T follicular helper cell (primary cell): ENCODE results near the gene MLLT3.

Experiments used
- DNase-seq: peaks from one replicate; pipeline ENCODE4 v3.0.0-alpha.2; 2020; ENCODE audit warnings: low read depth

The MLLT3 gene

DNA sequence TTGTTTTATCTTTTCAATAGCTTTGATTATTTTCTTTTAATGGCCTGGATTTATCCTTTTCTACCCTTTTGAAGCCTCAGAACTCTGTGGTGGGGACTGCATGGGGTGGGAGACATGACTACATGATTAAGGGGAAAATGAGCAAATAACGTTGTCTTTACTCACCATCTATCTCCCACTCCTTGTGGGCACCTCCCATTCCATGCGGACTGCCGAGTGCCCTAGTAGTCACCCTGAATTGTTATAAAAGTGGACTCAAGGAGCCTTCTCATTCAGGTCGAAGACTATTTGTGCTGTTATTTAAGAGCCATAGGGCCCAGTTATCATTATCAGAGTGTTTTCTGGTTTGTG is 281.8 kb downstream of the MLLT3 start:
- DNase-seq: no peak

DNA sequence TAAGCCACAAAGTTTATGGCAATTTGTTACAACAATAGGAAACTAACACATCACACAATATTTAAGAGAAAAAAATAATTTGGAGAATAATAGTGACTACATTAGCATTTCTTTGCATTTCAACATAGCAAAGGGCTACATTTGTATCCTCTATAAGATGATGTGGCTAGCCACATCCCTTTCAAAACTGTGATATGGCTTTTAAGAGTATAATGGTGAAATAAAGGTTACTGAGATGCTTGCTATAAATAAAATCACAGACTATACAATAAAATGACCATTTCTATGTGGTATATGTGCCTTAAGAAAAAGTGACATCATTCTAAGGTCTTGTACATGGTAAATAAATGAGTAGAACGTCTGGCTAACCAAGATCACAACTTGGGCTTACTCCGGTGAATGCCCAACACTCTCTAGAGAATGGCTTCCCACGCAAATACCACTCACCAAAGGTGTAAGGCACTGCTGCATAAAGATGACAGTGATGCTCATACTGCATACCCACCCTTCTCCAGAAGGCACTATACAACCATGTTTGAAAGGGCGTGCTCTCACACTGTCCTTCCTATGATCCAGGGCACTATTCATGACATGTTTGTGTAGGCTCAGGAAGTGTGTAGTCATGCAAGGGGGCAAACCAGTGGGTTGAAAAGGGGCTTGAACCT is 286.5 kb downstream of the MLLT3 start:
- DNase-seq: no peak

DNA sequence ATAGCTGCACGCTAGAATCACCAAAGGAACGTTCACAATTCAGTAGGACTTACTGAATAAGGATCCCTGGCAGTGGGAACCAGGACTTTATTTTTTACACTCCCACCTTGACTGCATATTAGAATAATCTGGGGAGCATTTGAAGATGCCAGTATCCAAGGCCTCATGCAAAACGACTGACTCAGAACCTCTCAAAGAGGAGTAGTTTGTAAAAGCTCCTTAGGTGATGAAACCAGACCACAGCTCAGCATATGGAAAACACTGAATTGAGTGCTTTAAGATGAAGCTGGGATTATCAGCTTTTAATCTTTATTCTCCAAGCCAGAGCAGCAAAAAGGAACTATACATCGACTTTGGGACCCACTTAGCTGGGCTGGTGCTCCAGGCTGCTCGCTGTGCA is 288.3 kb downstream of the MLLT3 start:
- DNase-seq: no peak

DNA sequence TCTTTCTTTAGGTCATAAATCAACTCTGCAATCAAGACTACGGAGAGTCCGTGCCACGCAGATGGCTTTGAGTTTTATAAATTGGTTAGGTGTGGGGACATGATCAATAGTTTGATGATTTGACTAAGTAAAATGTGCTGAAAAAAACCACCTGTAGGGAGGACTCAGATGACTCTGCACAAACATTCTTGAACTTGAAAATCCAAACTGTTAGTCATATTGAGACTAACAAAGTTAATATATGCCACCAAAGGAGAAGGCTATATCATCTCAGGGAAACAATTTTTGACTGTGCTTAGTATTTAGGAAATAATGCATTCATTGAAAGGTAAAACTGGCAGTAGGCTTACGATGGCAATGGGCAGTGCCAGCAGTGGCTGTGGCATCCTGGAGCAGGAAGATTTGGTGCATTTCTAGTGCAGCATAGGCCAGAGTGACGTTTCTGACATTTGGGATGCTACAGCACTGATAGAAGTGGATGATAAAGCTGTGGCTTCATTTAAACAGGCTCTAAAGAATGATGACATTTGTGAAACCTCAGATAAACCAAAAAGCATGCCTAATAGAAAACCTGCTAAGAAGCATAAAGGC is 291.1 kb downstream of the MLLT3 start:
- no peak for DNase-seq

DNA sequence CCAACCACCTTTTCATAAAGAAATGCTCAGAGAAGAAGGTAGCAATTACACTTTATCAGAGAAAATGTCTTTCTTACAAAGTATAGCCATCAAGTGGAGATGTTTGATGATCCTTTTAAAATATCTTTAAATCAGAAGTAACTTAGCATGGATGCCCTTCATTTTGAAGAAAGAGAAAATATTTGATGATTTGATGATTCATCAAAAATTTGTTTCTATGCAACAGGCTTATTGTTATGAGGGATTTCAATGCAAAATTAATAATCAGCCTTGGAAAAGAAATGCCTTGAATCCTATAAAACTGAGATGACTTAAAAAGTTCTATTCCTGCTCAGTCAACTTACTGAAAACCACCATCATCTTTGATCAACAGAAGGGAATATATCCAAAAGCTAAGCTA is 291.6 kb downstream of the MLLT3 start:
- DNase-seq: no peak

DNA sequence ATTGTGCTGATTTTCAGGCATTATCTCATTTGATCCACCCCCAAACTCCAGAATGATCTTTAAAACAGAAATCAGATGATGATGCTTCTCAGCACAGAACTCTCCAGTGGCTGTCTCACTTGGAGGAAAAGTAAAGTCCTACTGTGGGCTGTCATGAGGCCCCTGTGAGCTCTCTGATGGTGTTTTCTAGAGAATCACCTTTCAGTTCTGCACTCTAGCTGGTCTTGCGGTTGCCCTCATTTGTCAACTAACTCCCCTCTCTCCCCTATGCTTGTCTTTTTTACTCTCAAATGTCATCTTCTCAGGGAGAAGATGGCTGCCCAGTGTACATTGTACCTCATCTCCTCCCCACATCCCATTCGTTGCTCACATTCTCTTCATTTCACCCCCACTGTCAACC is 295.8 kb downstream of the MLLT3 start:
- DNase-seq: no peak

DNA sequence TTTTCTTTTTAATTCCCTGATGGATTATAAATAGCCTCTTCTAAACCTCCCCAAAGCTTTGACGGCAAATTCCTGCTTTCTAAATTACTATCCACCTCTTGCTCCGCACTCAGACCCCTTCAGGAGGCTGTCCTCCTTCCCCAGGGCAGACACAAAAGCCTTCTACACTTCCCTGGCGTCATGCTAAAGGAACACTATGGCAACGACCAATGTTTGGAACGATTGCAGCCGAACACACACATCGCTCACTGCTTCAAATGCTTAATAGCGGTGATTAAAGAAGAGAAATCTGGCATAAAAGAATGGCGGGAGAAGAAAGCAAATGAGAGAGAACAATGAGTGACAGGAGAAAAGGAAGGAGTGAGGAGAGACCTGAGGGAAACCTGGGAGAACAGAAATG is 297.3 kb downstream of the MLLT3 start:
- DNase-seq: no peak

DNA sequence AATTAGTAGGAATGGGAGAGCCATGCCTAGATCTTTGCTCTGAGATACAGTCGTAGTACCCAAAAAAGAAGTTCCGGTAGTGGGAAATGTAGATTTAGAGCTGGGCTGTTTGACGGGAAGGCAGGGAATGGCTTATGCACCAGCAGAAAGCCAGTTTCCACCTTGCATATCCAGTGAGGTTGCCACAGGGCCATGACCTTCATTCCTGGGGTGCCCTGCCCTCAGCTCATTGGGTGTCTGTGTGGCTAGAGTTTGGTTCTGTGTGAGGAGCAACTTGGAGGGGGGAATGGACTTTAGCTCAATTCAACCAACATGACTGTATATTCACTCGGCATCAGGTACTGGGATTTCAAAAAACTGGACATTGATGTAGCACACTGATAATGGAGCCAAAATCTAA is 300.1 kb downstream of the MLLT3 start:
- no peak for DNase-seq

DNA sequence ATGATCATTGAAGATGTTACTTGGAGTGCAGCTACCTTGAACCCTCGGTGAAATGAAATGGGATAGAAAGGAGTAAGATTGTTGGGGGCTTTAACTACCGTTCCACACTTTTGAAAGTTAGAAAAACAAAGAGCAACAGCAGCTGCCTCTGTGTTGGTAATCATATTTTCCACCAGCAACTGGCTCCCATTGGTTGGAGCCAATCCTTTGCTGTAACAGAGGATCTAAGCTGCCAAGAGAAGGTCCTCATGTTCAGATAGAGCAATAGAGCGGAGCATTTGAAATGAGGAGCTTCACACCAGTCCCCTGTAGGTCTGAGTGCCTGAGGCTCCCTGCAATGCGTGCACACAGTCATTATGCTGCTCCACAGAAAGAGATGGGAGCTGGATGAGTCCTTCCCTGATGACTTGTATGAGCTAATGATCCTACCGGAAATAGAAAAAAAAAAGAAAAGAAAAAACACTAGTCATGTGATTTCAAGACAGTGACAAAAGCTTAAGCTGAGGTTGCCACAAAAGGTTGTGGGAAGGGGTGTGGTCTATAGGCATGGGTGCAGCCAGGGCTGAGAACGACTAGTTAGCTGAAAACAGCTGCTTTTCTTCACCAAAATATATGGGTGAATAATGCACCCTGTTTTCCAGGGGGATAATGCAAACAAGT is 300.7 kb downstream of the MLLT3 start:
- DNase-seq: peak; percentile 56

DNA sequence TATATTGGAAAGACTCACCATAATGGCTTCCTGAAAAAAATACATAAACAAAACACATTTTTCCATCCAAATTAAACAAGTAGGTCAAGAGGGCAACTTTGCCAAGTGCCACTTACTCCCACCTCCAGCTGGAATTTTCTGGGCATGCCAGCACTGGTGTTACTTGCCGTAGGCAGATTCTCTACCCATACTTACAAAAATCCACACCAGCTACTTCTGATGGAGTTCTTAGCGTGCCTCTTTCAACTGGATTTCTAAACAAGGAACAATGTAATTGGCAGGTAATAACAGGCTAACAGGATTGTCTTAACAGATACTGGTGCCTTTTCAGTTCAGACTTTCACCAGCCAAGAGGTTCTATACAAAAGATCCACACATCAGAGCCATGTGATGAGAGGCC is 301.4 kb downstream of the MLLT3 start:
- DNase-seq: no peak

DNA sequence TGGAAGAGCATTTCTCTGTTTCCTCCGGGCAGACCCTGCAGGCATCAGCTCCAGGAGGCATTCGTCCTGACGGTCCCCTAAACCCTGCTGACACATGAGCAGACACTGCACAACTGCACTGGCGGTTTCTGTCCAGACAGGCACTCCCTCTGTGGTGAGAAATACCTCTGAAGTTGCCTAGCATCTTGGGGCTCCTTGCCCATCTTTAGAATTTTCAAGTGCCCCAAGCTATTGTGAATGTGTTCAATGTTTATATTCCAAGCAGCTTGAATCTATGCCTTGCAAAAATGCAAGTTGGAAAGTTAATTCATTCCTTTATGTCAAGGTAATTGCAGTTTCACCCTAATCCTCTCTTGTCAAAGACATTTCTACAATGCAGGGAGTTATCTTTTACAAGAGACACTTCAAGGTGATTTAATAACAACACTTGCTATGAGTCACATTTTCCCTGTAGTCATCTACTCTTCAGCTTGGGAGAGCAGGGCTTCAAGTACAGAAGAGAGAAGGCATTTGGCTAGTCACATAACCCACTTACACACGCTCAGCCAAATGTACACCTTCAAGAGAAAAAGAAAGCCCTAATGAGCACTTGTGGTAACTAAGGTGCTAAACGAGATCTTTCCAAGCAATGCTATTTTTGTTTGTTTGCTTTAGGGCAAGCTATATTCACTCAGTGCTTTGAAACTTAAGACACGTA is 302.5 kb downstream of the MLLT3 start:
- no peak for DNase-seq

DNA sequence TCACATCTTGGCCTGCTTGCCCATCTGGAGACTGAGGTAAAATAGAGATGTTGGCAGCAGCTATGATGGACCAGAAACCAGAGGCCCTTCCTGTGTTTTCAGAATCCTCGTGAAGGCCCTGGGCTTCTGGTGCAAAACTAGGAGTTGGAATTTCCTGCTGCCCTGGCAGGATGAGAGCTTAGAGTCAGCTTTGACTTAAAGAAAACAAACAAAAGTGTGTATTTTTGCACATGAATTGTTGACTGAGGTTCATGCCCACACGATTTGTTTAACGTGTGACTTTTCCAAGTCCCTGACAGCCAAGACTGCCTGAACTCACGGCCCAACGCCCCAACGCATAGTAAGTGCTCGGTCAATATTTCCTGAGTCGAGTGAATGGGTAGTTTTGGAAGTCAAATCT is 303.1 kb downstream of the MLLT3 start:
- no peak for DNase-seq

DNA sequence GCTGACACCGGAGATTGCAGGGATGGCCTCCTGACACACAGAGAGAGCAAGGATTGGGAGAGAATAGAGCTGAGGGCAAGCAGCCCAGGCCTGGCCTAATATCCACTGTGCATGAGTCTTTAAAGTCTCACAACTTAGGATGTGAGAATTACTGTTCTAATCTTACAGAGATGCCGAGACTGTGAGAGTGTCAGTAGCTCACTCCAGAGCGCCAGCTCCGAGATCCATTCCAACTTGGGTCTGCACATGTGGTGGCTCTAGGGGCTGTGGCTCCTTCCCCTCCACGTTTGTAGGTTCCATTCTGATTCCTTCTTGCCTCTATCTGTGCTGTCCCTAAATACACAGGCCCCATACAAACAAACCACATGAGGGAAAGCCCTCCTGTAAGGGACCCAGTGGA is 304.6 kb downstream of the MLLT3 start:
- DNase-seq: no peak

DNA sequence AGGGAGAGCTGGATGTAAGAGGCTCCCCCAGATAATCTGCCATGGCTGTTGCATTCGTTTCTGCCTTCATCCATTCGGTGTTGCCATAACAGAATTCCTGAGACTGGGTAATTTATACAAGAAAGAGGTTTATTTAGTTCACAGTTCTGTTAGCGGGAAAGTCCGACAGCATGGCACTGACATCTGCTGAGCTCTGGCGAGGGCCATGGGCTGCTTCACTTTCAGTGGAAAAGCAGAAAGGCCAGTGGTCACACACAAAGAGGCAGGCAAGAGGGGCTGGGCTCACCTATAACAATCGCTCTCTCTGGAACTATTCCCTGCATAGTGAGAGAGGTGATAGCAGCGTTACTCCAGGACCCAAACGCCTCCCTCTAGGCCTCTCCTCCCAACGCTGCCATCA is 305.9 kb downstream of the MLLT3 start:
- no peak for DNase-seq

DNA sequence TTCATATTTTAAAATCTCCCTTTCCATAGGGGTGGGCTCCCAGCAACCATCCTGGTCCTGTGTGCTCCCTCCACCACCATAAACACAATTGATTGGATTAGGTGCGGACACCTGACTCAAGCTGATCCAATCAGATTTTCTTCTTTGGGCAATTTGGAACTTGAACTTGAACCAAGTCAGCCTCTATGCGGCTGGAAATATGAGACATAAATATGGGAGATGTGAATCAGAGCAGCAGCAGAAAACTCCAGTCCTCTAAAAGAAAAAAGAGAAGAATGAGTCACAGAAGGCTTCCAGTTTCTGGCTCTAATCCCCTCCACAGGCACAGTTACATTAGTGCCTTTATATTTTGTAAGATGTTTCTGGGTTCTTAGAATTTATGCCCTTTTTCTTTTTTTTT is 306.6 kb downstream of the MLLT3 start:
- no peak for DNase-seq

DNA sequence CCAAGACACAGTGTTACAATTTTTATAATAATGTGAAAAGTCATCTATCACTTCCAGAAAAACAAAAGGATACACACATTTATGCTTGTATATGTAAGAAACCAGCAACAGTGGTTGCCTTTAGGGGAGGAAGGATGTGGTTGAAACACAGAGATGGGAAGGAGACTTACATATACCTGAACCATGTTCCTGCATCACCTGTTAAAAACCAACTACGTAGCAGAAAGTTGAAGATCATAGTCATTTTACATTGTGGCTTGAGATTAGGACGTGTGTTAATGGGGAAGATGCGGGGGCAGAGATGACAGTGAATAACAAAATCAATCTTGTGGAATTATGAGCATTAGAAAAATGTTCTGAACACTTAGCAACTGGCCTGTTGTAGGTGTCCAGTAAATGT is 307.3 kb downstream of the MLLT3 start:
- DNase-seq: no peak

DNA sequence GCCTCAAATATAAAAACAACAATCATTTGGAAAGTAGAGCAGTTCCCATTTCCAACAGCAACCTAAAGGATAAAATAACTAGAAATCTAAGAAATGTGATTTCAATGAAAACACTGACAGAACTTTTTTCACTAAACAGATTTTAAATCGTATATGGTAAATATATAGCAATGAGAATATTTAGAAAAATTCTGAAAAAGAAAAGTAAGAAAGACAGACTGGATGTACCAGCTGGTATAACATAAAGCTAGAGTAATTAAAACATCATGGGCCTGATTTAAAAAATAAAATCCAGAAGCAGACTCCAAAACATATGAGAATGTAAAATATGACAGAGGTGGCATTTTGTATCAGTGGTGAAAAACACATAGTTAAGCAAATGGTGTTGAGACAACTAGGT is 308.9 kb downstream of the MLLT3 start:
- DNase-seq: no peak

DNA sequence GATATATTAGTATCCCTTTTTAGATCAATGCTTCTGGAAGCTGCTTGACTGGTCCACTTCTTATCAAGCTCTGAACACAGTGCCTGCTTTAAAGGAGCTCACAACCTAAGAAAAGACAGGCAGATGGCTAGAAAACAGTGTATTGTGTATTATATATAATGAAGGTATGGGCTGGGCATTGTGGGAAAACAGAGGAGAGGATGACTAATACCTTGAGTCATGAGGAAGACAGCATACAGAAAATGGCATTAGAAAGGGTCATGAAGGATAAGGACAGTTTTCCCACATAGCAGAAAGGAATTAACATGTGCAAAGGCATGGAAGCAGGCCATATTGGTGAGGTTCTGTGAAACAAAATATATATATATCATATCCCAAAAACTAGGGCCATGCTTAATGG is 309.6 kb downstream of the MLLT3 start:
- no peak for DNase-seq

DNA sequence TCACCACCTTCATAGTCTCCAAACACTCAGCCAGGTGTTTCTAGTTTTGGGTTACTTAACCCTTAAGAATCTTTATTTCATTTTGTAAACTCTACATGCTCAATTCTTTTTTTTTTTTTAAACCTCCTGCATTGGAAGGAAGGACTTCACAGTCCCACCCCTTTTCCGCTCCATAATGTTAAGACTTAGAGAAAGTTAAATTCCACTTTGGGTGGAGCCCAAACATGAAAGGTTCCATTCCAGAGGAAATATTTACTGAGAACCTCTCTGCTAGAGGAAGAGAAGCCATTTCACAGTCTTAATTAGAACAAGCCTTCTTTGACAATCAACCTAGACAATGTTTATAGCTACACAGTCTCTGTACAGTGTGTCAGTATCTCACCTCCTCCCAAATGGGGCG is 312.3 kb downstream of the MLLT3 start:
- no peak for DNase-seq

DNA sequence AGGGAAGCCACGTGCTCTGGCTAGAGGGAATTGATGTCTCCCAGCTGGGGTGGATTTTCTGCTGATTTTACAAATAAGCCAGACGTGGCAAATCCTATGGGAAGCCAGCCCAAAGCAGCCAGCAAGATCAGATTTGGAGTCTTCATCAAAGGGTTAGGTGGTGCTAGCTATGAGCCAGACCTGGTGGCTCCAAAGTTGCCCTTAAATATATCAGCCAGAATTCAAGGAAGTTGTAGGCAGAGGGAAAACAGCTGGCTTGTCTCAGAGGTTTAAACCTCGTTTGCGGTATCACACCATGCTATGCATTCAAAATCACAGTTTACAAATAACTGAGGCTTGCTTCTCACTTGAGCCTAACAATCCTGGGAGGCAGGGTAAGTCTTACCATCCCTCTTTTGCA is 313.2 kb downstream of the MLLT3 start:
- no peak for DNase-seq

DNA sequence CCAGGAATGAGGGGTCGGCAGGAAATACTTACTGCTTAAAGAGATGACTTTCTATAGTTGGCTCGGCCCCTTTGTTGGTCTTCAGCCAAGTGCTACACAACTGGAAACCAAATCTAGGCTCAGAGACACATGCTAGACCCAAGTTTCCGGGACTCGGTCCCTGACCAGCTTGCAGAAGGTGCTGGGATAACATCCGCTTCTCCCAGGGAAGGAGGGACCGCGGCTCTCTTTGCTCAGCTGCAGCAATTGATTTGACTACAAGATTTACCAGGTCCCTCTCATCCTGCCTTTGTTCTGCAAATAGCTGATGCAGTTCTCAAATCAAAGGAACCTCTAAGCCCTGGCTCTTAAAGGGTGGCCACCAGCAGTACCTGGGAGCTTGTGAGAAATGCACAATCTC is 314.7 kb downstream of the MLLT3 start:
- DNase-seq: no peak

DNA sequence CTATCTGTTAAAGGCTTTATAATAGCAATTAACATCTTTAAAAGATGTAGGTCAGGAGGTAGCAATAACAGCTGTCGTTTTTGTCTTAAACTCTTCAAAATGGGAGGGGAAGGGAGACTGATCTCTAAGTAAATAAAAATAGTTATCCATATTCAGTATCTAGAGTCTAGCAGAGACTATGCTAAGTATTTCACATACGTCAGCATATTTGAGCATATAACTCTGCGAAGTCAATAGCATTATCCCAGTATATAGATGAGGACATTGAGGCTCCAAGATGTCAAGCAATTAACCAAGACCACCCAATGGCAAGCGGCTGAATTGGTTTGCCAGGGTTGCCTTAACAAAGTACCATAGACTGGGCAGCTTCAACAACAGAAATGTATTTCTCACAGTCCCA is 316.8 kb downstream of the MLLT3 start:
- DNase-seq: no peak

DNA sequence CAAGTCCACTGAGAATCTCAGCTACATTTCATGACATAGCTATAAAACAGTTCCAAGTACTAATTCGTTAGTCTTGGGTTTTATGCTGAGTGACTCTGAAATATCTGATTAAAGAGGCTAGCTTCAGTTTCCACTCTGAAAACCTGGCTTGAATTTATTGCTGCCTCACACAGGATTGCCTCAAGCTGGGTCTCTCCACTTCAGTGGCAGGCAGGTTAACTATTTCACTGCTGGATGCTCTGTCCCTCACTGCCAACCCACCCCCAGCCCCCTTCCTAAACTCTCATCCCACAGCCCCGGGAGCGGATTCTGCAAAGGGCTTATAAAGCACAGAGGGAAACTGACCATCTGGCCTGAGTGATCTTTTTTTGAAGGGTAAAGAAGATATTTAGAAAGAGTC is 318.3 kb downstream of the MLLT3 start:
- DNase-seq: no peak
